Breast epithelium (tissue), 3 donors: ENCODE data around the gene KLK10.

ENCODE experiments used
- CTCF ChIP-seq, 3 donors: fragments of 450-650 bp; IDR thresholded peaks; one replicate each; pipeline ENCODE4 v1.5.1; 2016 to 2017; ENCODE audit warnings: antibody characterized with exemption in 3 of 3, mild to moderate bottlenecking in 3 of 3, moderate library complexity in 3 of 3
- POLR2A ChIP-seq: fragments of 450-650 bp; IDR thresholded peaks from one replicate; pipeline ENCODE4 v1.6.1; 2016; ENCODE audit warnings: antibody characterized with exemption, mild to moderate bottlenecking, moderate library complexity

GRCh38 chr19:50977626-50978025 is 41.9 kb downstream of the KLK10 start:
- TF ChIP-seq CTCF (IDR thresholded peaks at IDR 0.05): no peak
- no peak for TF ChIP-seq POLR2A
